Left ventricle myocardium inferior (tissue), 1 donor: Measurements from ENCODE around the gene PTPRN2. TPM values are rescaled to one million over a fixed set of nuclear protein-coding genes. Genes with fewer than 3 reads are reported as not detected.

Experiments
- DNase-seq: peaks from one replicate; pipeline ENCODE4 v3.0.0-alpha.2; 2020
- H3K27ac ChIP-seq: fragments of 200-600 bp; replicated peaks from 2 replicates; pipeline ENCODE4 v1.8.0; 2021
- H3K27me3 ChIP-seq: fragments of 200-600 bp; 2 replicates; pipeline ENCODE4 v1.8.0; 2021; ENCODE audit warnings: low read depth
- H3K36me3 ChIP-seq: fragments of 200-600 bp; 2 replicates; pipeline ENCODE4 v1.8.0; 2021
- H3K4me1 ChIP-seq: fragments of 200-600 bp; 2 replicates; pipeline ENCODE4 v1.8.0; 2021
- H3K4me3 ChIP-seq: fragments of 200-600 bp; 2 replicates; pipeline ENCODE4 v1.8.0; 2021; ENCODE audit warnings: mild to moderate bottlenecking, moderate library complexity
- H3K9me3 ChIP-seq: fragments of 200-600 bp; replicated peaks from 2 replicates; pipeline ENCODE4 v1.8.0; 2021
- intact Hi-C: fragments of 100-400 bp; cut with micrococcal nuclease; formaldehyde crosslinking; loops from one replicate; pipeline ENCODE4 v1.11.0; 2022
- total RNA-seq: library from RNA; stranded (reverse); fragmentation: NEBNext Ultra II Directional; extraction: Animal tissue kit (Norgen Biotek cat#: 25700); gene quantifications from one replicate; pipeline ENCODE4 v1.2.1, GENCODE V29; 2021
- TF ChIP-seq, protein P1 (sequence below): fragments of 200-600 bp; IDR thresholded peaks from 2 replicates; pipeline ENCODE4 v1.8.0; 2021; ENCODE audit warnings: antibody characterized with exemption, mild to moderate bottlenecking, borderline replicate concordance
- donor health status: DM: no; HTN: yes; CAD: no; lungs with severe emphysema.

Gene PTPRN2
- total RNA-seq, 1 donor from 2014 or later = 1.3 TPM

DNA sequence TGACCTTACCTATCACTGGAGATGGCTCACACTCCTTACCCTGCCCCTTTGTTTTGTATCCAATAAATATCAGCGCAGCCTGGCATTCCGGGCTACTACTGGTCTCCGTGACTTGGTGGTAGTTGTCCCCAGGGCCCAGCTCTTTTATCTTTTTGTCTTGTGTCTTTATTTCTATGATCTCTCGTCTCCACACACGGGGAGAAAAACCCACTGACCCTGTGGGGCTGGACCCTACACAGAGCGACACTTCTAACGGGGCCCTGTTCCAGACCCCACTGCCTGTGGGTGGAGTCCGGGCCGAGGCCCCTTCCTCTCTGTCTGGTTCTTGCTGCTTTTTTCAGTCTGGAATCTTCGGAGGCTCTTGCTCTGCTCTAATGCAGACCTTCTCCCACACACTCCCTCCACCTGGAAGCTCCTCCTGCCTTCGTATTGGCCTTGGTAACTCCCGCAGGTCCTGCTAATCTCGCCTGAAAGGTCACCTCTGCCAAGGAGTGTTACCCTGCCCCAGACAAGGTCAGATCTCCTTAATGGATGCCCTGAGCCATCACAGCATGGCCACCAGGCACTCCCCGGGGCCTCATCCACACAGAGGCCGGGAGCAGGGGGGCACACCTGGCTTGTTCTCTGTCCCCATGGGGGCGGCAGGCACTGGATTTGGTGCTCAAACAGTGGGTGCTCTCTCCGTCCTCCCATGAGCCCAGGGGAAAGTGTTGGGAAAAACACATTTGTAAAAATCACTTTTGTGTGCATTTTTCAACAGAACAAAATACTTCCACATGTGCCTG is 531.7 kb downstream of the PTPRN2 start:
- no peak for DNase-seq
- no peak overlapping the region for H3K4me3 ChIP-seq
- no peaks in the 10 kb centered on the region for H3K9me3 ChIP-seq
- H3K27me3 ChIP-seq = peaks cover 24% of the 10 kb centered on the region
- TF ChIP-seq, protein P1, sequence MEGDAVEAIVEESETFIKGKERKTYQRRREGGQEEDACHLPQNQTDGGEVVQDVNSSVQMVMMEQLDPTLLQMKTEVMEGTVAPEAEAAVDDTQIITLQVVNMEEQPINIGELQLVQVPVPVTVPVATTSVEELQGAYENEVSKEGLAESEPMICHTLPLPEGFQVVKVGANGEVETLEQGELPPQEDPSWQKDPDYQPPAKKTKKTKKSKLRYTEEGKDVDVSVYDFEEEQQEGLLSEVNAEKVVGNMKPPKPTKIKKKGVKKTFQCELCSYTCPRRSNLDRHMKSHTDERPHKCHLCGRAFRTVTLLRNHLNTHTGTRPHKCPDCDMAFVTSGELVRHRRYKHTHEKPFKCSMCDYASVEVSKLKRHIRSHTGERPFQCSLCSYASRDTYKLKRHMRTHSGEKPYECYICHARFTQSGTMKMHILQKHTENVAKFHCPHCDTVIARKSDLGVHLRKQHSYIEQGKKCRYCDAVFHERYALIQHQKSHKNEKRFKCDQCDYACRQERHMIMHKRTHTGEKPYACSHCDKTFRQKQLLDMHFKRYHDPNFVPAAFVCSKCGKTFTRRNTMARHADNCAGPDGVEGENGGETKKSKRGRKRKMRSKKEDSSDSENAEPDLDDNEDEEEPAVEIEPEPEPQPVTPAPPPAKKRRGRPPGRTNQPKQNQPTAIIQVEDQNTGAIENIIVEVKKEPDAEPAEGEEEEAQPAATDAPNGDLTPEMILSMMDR = no peak
- no peak overlapping the region for H3K27ac ChIP-seq
- intact Hi-C loops = no loop called here
- no peaks in the 10 kb centered on the region for H3K4me1 ChIP-seq
- no peaks in the 10 kb centered on the region for H3K36me3 ChIP-seq

DNA sequence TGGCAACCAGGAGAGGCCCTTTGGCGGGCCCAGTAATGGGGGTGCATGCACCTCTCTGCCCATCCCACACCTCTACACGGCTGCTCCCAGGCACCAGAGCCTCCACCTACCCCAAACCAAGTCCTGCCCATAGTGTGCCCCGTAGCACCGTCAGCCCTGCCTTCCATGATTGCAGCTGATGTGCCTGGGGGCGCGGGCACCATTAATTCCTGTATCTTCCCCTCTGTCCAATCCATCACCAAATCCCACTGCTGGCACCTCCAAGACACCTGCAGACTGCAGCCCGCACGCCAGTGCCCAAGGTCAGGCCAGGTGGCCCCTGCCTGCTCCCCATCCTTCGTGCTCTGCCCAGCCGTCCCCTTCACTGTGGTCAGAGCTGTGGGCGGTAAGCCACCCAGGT is 533.0 kb downstream of the PTPRN2 start:
- intact Hi-C loops = no loop called here
- H3K27me3 ChIP-seq = peaks cover 24% of the 10 kb centered on the region
- DNase-seq = no peak
- no peaks in the 10 kb centered on the region for H3K4me1 ChIP-seq
- no peak overlapping the region for H3K27ac ChIP-seq
- TF ChIP-seq, protein P1 = no peak
- no peaks in the 10 kb centered on the region for H3K36me3 ChIP-seq
- no peak overlapping the region for H3K4me3 ChIP-seq
- H3K9me3 ChIP-seq = no peaks in the 10 kb centered on the region

DNA sequence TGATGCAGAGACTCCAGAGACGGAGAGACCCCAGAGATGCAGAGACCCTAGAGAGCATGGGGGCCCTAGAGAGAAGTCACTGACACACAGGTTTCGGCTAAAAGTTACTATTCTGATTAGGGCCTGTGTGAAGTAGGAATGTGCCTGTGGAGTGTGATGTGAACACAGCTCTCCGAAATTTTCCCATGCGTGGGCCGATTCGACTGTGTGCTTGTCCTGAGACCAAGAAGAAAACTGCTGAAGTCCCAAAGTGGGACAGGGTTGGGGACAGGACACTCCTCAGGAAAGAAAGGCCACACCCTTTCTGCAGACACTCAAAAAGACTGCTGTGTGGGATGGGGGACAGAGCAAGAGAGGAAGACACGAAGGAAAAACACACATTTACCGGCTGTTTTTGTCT is 533.5 kb downstream of the PTPRN2 start:
- intact Hi-C loops = no loop called here
- Histone ChIP-seq H3K27ac (no peak overlapping the region), H3K4me3 (no peak overlapping the region), H3K9me3 (no peaks in the 10 kb centered on the region), H3K27me3 (peaks cover 24% of the 10 kb centered on the region), H3K36me3 (no peaks in the 10 kb centered on the region), H3K4me1 (no peaks in the 10 kb centered on the region)
- TF ChIP-seq, protein P1 = no peak
- no peak for DNase-seq

DNA sequence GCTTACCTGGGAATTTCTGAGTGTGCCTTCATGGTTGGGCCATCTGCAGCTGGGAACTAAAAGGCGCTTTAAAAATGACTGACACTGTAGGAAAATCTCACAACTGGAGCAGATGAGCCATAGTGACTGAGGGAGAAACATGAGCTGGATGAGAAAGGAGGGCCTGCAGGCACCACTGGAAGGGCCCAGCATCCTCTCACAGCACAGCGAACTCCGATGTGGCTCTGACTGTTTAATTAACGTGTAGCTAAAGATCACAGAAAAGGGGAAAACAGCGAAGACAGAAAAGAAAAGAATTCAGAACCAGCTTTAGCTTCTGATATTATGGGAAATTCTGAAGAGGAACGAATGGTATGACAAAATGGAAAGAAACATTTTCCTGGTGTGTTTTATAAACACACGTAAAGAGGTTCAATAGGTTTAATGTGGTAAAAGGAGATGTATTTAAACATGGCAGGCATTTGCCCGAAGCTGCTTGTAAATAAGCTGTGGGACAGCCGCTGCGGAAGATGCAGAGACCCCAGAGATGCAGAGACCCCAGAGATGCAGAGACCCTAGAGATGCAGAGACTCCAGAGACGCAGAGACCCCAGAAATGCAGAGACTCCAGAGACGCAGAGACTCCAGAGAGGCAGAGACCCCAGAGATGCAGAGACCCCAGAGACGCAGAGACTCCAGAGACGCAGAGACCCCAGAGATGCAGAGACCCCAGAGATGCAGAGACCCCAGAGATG is 534.3 kb downstream of the PTPRN2 start:
- intact Hi-C loops = no loop called here

DNA sequence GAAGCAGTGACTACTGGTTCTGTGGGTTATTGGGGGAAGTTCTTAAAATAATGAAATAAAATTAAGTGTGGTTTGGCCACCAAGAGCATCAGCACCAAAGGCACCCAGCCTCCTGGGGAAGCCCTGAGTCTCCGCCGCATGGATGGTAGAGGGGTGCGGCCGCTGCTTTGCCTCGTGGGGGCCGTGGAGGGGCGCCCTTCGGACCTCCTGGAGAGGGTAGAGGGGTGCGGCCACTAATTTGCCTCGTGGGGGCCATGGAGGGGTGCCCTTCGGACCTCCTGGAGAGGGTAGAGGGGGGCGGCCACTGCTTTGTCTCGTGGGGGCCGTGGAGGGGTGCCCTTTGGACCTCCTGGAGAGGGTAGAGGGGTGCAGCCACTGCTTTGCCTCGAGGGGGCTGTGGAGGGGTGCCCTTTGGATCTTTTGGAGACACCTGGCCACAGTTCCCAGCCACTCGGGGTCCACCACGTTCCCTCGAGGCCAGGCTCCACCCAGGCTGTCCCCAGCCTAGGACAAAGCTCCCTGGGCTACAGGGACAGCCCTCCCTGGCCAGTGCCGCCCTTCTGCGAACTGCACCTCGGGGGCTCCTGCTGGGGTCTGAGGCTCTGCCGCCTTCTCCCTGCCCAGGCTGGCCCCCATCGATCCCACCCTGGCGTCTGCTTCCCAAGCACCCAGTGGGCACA is 535.1 kb downstream of the PTPRN2 start:
- Histone ChIP-seq H3K4me1 (no peaks in the 10 kb centered on the region), H3K9me3 (no peaks in the 10 kb centered on the region), H3K4me3 (no peak overlapping the region), H3K27ac (no peak overlapping the region), H3K27me3 (peaks cover 27% of the 10 kb centered on the region), H3K36me3 (no peaks in the 10 kb centered on the region)
- no peak for DNase-seq
- intact Hi-C loops = no loop called here
- TF ChIP-seq, protein P1 = no peak

More for the DNA sequence above, 534.3 kb downstream of the PTPRN2 start:
- TF ChIP-seq, protein P1 = no peak
- DNase-seq = no peak
- Histone ChIP-seq H3K4me3 (no peak overlapping the region), H3K9me3 (no peaks in the 10 kb centered on the region), H3K4me1 (no peaks in the 10 kb centered on the region), H3K27ac (no peak overlapping the region), H3K36me3 (no peaks in the 10 kb centered on the region), H3K27me3 (peaks cover 24% of the 10 kb centered on the region)
